ENCODE measurements around the gene TRO. TPM values are rescaled to one million over a fixed set of nuclear protein-coding genes. Genes with fewer than 3 reads are reported as not detected.

TRO gene
- total RNA-seq, 2 experiments from 2014 or later = 0.30 to 0.54 TPM

GRCh38 chrX:54944816-54945215, 24.2 kb downstream of the TRO start:
- ChIA-PET POLR2A (no interaction called here), CTCF (ENCODE audit: unreplicated experiment) (no interaction called here)
- Histone ChIP-seq H3K4me3 (ENCODE audit: low read depth, low read length, poor library complexity, severe bottlenecking) (no peak overlapping the region), H3K4me2 (ENCODE audit: low read length) (no peak overlapping the region), H3K9me2 (ENCODE audit: insufficient read depth, low read length) (no peaks in the 10 kb centered on the region), H3K36me3 (ENCODE audit: insufficient read depth, low read length) (no peaks in the 10 kb centered on the region), H2AFZ (ENCODE audit: low read length) (no peak overlapping the region), H3K9me3 (ENCODE audit: low read length) (no peaks in the 10 kb centered on the region), H3K79me2 (ENCODE audit: insufficient read depth, low read depth, low read length) (no peaks in the 10 kb centered on the region), H3K27ac (ENCODE audit: low read depth, low read length, poor library complexity, severe bottlenecking) (no peak overlapping the region), H4K20me1 (ENCODE audit: insufficient read depth, low read length) (no peaks in the 10 kb centered on the region), H3K4me1 (ENCODE audit: insufficient read depth, low read length, poor library complexity, severe bottlenecking) (no peaks in the 10 kb centered on the region)
- TF ChIP-seq EZH2phosphoT487 (IDR thresholded peaks at IDR 0.05; ENCODE audit: borderline replicate concordance, low read depth, low read length) (no peak), CTCF (conservative IDR thresholded peaks at IDR 0.05; ENCODE audit: low read length) (no peak)
- no peak for DNase-seq (ENCODE audit: low spot score)
- intact Hi-C loops (cut with micrococcal nuclease; ENCODE audit: unreplicated experiment) = no loop called here
- no TSS peak for BruUV-seq (replicated peaks)

GRCh38 chrX:54945224-54945623, 24.6 kb downstream of the TRO start:
- no peak for DNase-seq (ENCODE audit: low spot score)
- intact Hi-C loops (cut with micrococcal nuclease; ENCODE audit: unreplicated experiment) = no loop called here
- H2AFZ ChIP-seq (ENCODE audit: low read length) = no peak overlapping the region
- ChIA-PET CTCF (ENCODE audit: unreplicated experiment) (no interaction called here), POLR2A (no interaction called here)
- H3K4me2 ChIP-seq (ENCODE audit: low read length) = no peak overlapping the region
- no peaks in the 10 kb centered on the region for H3K79me2 ChIP-seq (ENCODE audit: insufficient read depth, low read depth, low read length)
- no peak overlapping the region for H3K27ac ChIP-seq (ENCODE audit: low read depth, low read length, poor library complexity, severe bottlenecking)
- H4K20me1 ChIP-seq (ENCODE audit: insufficient read depth, low read length) = no peaks in the 10 kb centered on the region
- H3K4me3 ChIP-seq (ENCODE audit: low read depth, low read length, poor library complexity, severe bottlenecking) = no peak overlapping the region
- no peaks in the 10 kb centered on the region for H3K4me1 ChIP-seq (ENCODE audit: insufficient read depth, low read length, poor library complexity, severe bottlenecking)
- BruUV-seq (replicated peaks) = no TSS peak
- H3K36me3 ChIP-seq (ENCODE audit: insufficient read depth, low read length) = no peaks in the 10 kb centered on the region
- no peaks in the 10 kb centered on the region for H3K9me3 ChIP-seq (ENCODE audit: low read length)
- TF ChIP-seq CTCF (conservative IDR thresholded peaks at IDR 0.05; ENCODE audit: low read length) = no peak
- no peak for TF ChIP-seq EZH2phosphoT487 (IDR thresholded peaks at IDR 0.05; ENCODE audit: borderline replicate concordance, low read depth, low read length)
- no peaks in the 10 kb centered on the region for H3K9me2 ChIP-seq (ENCODE audit: insufficient read depth, low read length)

- intact Hi-C loops (cut with micrococcal nuclease; ENCODE audit: unreplicated experiment) = no loop called here
- DNase-seq (ENCODE audit: low spot score) = no peak
- no peak overlapping the region for H3K4me3 ChIP-seq (ENCODE audit: low read depth, low read length, poor library complexity, severe bottlenecking)
- TF ChIP-seq CTCF (conservative IDR thresholded peaks at IDR 0.05; ENCODE audit: low read length) (no peak), EZH2phosphoT487 (IDR thresholded peaks at IDR 0.05; ENCODE audit: borderline replicate concordance, low read depth, low read length) (no peak)
- no peaks in the 10 kb centered on the region for H3K36me3 ChIP-seq (ENCODE audit: insufficient read depth, low read length)
- H4K20me1 ChIP-seq (ENCODE audit: insufficient read depth, low read length) = no peaks in the 10 kb centered on the region
- CTCF ChIA-PET (ENCODE audit: unreplicated experiment) = no interaction called here
- no peaks in the 10 kb centered on the region for H3K9me3 ChIP-seq (ENCODE audit: low read length)
- no peaks in the 10 kb centered on the region for H3K79me2 ChIP-seq (ENCODE audit: insufficient read depth, low read depth, low read length)
- POLR2A ChIA-PET = no interaction called here
- no peak overlapping the region for H3K4me2 ChIP-seq (ENCODE audit: low read length)
- H3K9me2 ChIP-seq (ENCODE audit: insufficient read depth, low read length) = no peaks in the 10 kb centered on the region
- no TSS peak for BruUV-seq (replicated peaks)
- H3K4me1 ChIP-seq (ENCODE audit: insufficient read depth, low read length, poor library complexity, severe bottlenecking) = no peaks in the 10 kb centered on the region
- H3K27ac ChIP-seq (ENCODE audit: low read depth, low read length, poor library complexity, severe bottlenecking) = no peak overlapping the region
- no peak overlapping the region for H2AFZ ChIP-seq (ENCODE audit: low read length)
Measured at GRCh38 chrX:54950730-54951375, 30.2 kb downstream of the TRO start.
